ENCODE data around the gene DNAH10.

DNAH10 gene

DNA sequence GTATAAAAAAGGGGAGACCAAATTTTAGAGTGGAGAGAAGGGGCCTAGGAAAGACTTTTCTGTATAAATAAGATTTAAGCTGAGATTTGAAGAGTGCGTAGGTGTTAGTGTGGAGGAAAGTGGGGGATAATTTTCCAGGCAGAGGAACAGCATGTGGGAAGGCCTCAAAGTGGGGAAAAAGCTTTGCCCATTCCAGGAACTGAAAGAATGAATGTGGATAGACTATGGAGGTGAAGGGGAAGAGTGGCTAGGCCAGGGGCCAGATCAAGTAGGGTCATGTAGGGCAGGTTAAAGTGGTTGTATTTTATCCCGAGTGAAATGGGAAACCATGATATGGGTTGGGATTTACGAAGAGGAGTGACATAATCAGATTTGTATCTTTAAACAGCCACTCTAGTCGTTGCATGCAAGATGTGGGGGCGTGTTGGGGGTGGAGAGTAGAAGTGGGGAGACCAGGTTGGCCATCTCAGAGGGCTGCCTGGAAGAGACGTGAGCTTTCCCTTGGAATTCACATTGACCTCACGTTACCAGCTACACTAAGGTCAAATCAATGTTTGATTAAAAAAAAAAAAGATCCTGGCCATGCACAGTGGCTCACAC, 214.2 kb downstream of the DNAH10 start:
- DNase-seq: no peak

GRCh38 chr12:123979566-123979965, 217.5 kb downstream of the DNAH10 start:
- no peak for DNase-seq

- peak; percentile 32 for DNase-seq
Measured at GRCh38 chr12:123982269-123982668, 220.2 kb downstream of the DNAH10 start.

DNA sequence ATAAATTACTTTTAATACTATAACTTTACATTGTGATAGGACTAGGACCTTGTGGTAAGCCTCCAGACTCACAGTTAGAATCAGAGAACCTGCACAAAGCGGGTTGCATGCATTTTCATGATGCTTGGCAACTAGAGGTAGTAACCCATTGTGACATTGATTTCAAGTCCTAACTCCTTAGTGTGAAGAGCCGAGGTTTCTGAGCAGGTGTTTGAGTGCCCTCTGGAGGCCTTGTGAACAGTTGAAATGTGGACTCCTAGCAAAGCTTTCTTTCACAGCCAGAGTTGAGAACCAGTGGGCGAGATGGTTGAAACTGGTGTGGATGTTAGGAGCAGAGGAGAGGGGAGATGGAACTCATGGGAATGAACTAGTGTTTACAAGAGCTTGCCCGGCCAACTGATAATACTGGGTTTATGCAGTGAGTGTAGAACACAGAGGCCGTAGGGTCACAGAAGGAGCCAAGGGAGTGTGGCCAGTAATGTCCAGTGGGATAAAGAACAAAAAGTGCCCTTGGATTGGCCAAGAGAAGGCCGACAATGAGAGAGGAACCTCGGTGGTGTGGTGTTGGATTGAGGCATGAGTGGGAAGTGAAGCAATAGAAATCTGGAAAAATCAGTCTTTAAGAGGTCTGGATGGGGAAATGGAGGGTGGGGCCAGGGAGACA, 221.9 kb downstream of the DNAH10 start:
- peak; percentile 62 for DNase-seq

GRCh38 chr12:123984903-123985302, 222.8 kb downstream of the DNAH10 start:
- DNase-seq: no peak

Data from activated CD8-positive, alpha-beta memory T cell treated with anti-CD3 and anti-CD28 coated beads for 24 hours (primary cell).